ENCODE measurements around the gene STIL.

Gene STIL

GRCh38 chr1:47235806-47236205 is 78.1 kb downstream of the STIL start:
- no peak for DNase-seq (ENCODE audit: low read depth, low spot score)

- no peak for DNase-seq (ENCODE audit: low read depth, low spot score)
Observed at GRCh38 chr1:47235241-47235681, 78.7 kb downstream of the STIL start.

GRCh38 chr1:47233186-47233585 is 80.8 kb downstream of the STIL start:
- DNase-seq (ENCODE audit: low read depth, low spot score): no peak

- no peak for DNase-seq (ENCODE audit: low read depth, low spot score)
Observed at GRCh38 chr1:47232187-47232874, 81.6 kb downstream of the STIL start, which contains the start of gene TAL1. TSS of gene TAL1 (minus strand) at chr1:47232225. CDS start at chr1:47225888, 6,337 bp downstream.

DNA sequence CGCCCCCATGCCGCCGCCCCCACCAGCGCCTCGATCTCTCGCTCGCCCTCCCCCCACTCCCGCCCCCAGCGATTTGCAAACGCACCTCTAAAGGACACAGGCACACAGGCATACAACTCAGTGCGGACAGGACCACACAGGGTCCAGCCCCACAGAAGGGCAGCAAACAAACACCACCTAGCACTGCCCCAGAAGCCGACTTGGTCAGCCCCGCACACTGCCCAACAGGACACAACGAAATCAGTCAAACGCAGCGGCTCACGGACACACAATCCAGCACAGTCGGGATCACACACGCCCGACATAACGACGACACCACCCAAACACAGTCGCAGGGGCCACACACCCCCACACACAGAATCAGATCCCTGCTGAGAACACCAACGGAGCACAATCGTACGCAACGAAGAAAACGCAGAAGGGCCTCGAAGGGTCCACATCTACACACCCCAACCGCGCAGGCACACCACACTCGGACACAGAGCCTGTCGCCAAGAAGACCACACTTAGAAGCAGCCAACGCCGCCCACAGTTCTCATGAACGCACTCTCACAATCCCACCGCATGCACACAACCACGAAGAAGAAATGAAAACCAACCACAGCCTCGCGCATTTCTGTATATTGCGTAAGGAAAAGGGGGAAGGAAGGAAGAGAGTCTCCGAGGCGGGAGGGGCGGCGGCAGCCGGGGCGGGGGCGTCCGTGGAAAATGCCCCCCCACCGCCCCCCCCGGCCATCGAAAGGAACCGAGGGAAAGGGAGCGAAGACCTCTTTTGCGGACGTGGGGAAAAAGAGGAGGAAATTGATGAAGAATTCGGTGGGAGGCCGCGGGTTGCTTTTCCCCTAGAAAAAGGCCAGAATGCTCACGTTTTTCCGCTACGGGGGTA is 82.4 kb downstream of the STIL start:
- no peak for DNase-seq (ENCODE audit: low read depth, low spot score)

DNA sequence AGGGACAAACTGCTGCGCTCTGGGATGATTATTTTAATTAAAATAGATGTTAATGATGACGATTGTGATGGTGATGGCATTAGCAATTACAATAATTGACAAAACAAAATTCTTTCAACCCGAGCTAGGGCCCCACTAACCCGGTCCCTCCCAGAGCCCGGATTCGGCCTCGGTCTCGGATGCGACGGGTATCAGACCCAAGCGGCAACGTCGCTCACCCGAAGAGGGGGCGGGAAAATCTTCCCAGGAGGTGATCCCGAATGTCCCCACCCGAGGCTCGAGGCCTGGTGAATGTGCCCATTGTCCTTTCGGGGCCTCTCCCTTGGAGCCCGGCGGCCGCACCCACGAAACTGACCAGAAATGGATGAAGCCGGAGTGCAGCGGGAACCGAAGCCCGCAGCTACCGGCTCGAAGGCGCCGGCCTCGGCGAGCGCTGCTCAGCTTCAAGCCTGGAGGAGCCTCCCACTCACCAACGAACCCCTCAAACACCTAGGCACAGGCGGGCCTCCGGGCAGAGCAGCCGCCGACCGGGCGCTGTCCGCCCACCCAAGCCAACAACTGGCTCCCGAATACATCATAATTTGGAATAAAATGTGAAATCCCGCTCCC is 83.2 kb downstream of the STIL start:
- DNase-seq (ENCODE audit: low read depth, low spot score): no peak

DNA sequence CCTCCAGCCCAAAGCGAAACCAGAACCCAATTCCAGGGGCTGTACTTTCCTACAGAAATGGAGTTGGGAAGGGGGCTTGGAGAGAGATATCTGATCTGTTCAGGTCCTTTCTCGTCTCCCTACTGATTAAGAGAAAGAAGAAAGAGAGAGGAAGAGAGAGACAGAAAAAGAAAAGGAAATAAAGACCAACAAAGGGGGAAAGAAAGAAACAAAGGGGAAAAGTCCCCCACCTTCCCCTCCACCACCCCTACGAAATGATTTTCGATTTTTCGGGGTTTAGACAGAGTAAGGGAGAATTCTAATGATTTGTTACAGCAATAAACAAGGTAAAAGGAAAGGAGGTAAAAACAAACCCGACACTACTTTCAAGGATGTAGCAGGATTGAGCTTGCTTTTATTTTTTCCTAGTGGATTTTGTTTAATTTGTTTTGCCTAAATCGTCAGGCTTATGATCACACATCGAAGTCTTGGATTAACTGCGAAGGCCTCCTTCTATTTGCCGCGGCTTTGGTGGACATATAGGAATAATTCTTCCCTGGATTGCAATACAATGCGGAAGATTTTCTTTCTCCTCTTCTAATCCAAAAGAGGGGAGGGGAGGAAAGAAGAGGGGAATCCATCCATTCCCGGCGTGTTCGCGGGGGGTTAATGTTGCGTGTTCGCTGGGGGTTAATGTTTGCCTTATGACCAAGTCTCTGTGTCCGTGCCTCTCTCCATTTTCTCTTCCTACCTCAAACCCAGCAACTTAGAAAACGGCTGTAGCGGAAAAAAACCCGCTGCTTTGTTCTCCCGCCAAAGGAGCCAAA is 83.9 kb downstream of the STIL start:
- no peak for DNase-seq (ENCODE audit: low read depth, low spot score)

DNA sequence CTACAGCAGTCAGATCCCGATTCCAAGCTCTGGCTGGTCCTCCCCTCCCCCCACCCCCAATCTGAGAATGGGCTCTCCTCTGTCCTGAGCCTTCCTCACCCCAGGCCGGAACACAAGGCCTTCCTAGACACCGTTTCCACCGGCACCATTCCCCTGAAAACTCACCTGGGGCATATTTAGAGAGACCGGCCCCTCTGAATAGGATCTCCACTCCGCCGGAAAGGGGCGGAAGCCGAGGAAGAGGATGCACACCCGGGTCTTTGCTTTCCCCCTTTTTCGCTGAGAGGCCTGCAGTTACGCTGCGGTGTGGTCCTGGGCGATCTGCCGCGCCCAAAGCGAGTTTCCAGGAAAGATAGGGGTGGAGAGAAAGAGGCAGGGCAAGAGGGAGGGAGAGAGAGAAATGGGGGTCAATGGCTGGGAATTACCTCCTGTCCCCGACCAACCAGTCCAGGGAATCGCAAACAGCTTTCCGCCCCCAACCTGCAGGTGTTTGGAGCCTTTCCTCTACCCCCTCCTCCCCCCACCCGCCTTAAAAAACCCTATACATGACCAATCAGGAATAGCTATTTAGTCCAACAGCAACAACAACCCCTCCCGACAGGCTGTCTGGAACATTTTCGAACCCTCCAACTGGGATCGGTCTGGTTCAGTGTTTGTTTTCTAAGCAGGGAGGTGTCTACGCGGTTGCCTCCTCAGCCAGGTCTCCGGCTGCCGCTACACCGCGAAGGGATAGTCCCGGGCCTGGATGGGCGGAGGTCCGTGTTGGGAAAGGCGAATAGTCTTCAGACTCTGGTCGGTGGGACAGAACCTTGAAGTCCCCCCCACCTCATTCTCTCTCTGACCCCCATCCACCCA is 84.7 kb downstream of the STIL start:
- DNase-seq (ENCODE audit: low read depth, low spot score): no peak

- DNase-seq (ENCODE audit: low read depth, low spot score): no peak
Observed at GRCh38 chr1:47228644-47229030, 85.3 kb downstream of the STIL start.

DNA sequence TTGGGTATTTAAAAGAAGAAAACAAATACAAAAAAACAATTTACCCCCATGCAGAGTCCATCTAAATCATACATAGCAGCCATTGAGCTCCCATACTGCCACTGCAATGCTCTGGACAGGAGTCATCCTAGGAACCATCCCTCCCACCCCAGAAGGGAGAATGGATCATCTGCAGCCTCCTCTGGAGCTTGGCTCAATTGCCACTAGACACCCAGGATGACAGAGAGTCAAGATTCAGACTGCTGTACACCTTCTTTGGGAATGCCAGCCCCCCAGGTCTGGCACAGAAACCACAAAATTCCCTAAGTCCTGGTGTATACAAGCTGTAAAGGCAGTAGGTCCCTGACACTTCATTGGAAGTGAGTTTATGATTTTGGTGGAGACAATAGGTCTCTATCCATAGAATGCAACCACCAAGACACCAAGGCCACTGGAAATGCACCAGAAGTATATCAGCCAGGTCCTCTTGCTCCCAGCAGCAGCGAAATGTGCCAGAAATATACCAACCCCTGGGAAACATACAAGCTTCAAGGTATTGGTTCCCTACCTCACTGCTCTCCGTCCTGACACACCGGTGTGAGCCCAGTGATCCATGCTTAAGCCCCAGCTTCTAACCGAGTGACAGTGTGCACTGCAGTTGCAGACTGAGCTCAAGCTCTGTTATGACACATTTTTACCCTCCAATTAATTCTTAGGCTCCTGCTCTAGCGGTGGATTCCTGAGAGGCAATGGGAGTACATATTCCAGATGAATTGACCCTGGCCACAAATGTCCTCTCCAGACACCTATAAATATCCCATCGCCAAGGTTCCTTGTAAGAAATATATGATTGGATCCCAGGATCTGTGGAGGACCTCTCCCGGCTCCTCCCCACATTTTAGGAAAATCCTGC is 86.4 kb downstream of the STIL start:
- DNase-seq (ENCODE audit: low read depth, low spot score): no peak

- DNase-seq (ENCODE audit: low read depth, low spot score): no peak
Observed at GRCh38 chr1:47226839-47227215, 87.1 kb downstream of the STIL start.

- no peak for DNase-seq (ENCODE audit: low read depth, low spot score)
Observed at GRCh38 chr1:47226121-47226838, 87.7 kb downstream of the STIL start.

- no peak for DNase-seq (ENCODE audit: low read depth, low spot score)
Observed at GRCh38 chr1:47225430-47226100, 88.4 kb downstream of the STIL start.

GRCh38 chr1:47224676-47225399 is 89.1 kb downstream of the STIL start:
- DNase-seq (ENCODE audit: low read depth, low spot score): no peak

DNA sequence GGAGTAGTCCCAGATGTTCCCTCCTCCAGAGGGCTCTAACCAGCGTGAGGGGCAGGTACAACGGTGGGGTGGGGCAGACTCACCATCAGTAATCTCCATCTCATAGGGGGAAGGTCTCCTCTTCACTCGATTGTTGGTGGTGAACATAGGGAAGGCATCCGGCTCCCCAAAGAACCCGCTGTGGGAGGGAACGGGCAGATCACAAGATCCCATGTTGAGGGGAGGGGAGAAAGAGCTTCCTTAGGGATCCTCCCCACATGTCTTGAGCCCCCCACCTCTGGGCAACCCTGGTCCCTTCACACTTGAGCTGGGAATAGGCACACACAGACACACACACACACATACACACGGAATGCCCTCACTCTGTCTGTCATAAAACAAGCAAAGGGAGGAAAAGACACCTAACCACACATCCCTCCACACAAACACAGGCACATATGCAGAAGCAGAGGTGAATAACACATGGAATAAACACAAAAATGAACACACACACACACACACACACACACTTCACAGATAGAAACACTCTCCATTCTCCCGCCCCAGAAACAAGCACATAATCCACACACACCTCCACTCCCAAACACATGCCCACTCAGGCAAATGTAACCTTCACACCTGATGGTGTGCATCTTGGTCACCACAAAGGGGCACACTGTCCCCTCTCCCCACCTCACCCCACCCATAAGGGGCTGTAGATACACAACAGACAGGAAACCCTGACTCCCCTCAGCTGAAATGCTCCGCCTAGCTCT is 89.8 kb downstream of the STIL start:
- no peak for DNase-seq (ENCODE audit: low read depth, low spot score)

DNA sequence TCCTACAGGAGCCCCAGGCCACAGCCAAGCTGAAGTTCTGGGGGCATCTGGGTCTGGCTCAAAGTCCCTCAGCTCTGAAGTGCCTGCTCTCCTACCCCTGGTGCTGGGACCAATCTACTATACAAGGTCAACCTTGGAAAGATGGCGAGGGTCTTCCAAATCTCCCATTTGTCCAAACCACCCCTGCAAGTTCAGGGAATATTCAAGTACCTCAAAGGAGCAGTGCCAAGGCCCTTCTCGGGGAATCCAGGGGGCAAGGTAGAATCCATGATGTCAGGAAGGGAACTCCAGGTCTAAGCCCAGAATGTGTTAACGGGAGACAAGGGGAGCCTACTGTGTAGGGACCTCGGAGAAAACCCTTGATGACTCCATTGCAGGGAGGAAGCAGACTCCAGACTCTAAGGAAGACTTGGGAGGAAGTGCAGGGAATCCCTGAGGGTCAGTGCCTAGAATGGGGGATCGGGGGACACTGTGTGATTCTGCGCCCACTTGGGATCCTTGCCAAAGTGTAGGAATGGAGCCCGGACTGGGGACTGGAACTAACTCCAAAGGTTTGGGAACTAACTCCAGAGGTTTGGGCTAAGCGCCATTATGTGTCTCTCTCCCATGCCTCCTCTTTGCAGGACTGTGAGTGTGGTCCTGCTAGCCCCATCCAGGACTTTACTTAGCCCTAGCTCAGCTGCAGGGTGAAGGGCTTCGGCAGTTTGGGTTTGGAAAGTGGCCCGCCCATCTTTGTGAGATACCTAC is 90.6 kb downstream of the STIL start:
- DNase-seq (ENCODE audit: low read depth, low spot score): no peak
